HG03457 (cell line): Measurements from ENCODE around the gene MCEMP1.
"Not testable (repeated sequence)": the region's sequence is repeated elsewhere in the genome, so short reads cannot be mapped to it uniquely, and the experiment has no call there.

Experiments used
- ATAC-seq: cut with Tn5 transposase; IDR thresholded peaks from one replicate; pipeline ENCODE4 v1.9.1; 2021; ENCODE audit warnings: moderate number of reproducible peaks; ENCODE audit not compliant: unreplicated experiment

The MCEMP1 gene

DNA sequence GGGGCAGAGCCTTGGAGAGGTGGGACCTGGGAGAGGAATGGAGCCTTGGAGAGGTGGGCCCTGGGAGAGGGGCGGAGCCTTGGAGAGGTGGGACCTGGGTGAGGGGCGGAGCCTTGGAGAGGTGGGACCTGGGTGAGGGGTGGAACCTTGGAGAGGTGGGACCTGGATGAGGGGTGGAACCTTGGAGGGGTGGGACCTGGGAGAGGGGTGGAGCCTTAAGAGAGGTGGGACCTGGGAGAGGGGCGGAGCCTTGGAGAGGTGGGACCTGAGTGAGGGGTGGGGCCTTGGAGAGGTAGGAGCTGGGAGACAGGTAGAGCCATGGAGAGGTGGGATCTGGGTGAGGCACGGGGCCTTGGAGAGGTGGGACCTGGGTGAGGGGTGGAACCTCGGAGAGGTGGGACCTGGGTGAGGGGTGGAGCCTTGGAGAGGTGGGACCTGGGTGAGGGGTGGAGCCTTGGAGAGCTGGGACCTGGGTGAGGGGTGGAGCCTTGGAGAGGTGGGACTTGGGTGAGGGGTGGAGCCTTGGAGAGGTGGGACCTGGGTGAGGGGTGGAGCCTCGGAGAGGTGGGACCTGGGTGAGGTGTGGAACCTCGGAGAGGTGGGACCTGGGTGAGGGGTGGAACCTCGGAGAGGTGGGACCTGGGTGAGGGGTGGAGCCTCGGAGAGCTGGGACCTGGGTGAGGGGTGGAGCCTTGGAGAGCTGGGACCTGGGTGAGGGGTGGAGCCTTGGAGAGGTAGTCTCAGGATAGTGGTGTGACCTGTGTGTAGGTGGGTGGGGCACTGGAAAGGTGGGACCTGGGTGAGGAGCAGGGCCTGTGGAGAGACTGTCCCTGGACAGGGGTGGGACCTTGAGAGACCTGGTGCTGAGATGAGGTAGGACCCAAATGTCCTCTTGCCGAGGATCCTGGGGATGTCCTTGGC, 33.0 kb upstream of the MCEMP1 start:
- ATAC-seq: not testable (repeated sequence)

DNA sequence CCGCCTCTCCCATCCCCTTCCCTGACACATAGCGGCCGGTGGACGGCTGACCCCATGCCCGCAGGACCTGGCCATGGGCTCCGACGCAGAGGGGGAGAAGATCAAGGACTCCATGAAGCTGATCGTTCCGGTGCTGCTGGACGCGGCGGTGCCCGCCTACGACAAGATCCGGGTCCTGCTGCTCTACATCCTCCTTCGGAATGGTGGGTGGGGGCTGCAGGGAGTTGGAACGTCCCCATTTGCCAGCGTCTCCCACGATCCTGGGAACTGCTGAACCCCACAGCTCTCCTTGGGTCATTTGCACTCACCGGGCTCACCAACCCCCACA, 32.4 kb upstream of the MCEMP1 start:
- ATAC-seq: no peak

DNA sequence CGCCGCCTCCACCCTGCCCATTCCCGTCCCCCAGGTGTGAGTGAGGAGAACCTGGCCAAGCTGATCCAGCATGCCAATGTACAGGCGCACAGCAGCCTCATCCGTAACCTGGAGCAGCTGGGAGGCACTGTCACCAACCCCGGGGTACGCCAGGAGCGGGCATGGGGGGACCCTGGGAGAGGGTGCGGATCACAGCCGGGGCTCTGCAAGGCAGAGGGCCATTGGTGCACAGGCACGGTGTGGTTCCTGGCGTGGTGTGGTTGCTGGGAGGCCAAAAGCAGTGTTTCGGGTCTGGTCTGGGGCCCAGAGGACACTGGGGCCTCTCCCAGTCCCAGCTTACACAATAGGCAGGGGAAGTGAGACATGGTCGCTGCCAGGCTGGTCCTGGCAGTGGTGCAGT, 31.7 kb upstream of the MCEMP1 start:
- no peak for ATAC-seq

DNA sequence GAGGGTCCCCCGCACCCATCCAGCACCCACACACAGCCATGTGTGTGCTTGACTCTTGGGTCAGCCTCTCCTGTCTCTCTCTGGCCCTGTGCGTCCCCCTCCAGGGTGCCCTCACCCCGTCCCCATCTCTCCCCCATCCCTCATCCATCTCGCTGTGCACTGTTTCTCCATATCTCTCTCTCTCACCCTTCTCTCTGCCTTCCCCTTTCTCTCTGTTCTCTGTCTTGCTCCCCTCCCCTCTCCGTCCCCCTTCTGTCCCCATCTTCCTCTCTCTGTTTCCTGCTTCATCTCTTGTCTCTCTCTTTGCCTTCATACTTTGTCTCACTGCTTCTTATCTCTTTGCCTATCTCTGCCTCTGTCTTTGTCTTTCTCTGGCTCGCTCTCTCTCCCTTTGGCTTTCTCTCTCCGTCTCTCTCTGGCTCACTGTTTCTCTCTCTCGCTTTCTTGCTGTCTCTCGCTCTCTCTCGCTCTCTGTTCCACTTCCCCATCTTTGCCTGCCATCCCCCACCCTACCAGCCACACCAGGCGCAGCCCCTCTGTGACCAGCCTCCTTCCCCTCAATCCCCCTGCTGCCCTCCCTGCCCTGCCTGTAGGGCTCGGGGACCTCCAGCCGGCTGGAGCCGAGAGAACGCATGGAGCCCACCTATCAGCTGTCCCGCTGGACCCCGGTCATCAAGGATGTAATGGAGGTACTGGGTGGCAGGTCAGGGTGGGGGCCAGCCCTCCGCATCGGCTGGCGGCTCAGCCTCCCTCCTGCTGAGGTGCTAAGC, 31.0 kb upstream of the MCEMP1 start:
- ATAC-seq: no peak

DNA sequence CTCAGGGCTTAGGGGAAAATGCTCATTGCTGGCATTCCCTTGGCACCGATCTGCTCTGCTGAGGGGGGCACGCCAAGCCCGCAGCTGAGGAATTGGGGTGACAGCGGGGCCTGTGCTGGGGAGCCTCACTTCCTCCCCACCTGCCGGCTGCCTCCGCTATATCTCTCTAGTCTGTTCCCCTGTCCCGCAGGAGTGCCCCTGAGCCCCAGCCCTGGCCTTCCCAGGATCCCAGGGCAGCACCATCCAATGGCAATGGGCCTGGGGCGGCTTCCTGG, 30.5 kb upstream of the MCEMP1 start:
- no peak for ATAC-seq

DNA sequence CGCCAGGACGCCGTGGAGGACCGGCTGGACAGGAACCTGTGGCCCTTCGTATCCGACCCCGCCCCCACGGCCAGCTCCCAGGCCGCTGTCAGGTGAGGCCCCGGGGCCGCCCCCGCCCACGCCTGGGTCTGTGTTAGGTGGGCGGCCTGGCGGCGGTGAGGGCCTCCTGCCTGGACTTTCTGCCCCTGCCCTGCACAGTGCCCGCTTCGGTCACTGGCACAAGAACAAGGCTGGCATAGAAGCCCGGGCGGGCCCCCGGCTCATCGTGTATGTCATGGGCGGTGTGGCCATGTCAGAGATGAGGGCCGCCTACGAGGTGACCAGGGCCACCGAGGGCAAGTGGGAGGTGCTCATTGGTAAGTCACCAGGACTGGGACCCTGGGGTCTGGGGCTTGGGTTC, 29.7 kb upstream of the MCEMP1 start:
- ATAC-seq: no peak

DNA sequence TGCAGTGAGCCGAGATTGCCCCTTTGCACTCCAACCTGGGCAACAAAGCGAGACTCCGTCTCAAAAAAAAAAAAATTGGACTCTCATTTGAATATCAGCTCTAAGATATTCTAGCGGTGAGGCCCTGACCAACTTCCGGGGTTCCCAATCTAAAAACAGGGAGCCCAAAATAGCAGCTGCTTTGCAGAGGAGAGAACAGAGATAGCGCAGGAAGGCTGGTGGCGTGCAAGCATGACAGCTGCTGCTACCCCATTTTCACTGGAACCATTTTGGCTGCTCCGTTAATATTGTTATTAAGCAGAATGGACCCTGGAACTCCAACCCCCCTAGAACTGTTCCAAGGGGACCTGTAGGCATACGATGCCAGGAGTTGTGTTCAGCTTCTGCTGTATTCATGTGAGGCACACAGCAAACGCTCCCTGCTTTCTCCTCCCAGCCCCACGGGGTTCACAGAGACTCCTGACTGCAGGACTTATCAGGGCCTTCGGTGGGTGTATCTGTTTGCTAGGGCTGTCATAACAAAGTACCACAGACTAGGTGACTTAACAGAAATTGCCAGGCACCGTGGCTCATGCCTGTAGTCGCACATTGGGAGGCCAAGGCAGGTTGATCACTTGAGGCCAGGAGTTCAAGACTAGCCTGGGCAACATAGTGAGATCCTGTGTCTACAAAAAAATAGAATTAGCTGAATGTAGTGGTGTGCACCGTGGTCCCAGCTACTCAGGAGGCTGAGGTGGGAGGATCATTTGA, 28.4 kb upstream of the MCEMP1 start:
- no peak for ATAC-seq

DNA sequence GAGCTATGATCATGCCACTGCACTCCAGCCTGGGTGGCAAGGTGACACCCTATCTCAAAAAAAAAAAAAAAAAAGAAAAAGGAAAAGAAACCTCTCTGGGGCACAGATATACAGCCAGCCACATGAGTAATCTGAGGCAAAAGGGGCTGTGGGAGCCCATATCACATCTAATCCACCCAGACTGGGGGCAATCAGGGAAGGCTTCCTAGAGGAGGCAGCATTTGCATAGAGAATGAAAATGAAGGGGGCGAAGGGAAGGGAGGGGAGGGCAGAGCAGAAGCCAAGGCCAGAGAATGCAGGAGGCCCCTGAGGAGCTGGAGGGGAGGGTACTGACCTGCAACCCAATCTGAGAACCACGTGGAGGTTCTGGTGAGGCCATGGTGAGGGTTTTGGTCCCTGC, 26.7 kb upstream of the MCEMP1 start:
- no peak for ATAC-seq

DNA sequence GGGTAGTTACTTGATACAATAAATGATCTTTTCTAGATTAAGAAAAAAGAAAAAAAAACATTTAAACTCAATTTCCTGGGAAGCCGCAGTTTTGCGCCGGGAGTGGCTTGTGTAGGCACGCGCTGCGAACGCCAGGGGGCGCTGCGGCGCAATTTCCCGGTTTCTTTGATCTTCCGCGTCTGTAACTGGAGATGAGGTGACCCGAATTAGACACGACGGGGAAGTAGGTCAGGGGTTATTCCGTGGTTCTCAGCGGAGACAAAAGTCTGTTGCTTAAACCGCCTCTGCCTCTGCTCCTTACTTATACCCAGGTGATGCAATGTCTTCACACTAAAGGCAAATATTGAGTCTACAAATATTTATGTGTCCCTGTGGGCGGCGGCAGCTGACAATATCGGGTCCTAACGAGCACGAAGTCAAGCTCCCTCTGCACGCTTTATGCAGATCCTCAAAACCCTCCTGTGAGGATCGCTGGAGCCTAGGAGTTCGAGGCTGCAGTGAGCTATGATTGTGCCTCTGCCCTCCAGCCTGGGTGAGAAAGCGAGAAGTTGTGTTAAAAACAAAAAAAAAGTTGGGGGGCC, 24.7 kb upstream of the MCEMP1 start:
- no peak for ATAC-seq

DNA sequence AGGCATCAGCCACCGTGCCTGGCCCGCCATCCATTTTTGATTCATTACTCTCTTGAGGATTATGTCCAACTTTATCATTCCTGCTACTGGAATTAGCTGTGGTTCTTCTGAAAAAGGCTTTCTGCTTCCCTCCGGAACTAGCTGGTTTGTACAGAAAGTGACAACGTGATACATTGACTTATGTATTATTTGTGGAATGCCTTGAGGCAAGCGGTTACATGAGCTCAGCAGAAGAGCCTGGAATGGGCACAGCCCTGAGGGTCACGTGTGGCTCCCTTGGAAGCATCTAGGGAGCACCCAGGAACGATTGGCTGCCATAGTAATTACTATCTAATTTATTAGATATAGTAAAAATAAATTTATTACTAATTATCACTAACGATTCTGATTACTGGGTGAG, 22.5 kb upstream of the MCEMP1 start:
- ATAC-seq: no peak

DNA sequence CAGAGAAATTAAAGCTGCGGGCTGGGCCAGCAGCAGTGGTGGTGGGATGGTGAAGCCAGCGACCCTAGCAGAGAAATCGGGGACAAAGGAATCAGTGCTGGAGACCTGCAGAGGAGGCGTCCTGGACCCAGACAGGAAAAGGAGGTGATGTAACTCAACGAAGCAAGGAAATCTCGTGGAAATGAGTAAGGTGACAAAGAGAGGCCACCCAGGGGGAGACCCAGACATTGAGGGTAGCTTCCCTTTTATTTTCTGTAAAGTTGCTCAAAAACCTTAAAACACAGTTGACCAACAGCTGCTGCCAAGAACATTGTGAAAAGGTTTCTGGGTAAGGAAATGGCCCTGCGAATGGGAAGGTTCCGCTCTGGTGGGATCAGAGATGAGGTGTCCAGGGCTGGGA, 21.3 kb upstream of the MCEMP1 start:
- ATAC-seq: no peak

DNA sequence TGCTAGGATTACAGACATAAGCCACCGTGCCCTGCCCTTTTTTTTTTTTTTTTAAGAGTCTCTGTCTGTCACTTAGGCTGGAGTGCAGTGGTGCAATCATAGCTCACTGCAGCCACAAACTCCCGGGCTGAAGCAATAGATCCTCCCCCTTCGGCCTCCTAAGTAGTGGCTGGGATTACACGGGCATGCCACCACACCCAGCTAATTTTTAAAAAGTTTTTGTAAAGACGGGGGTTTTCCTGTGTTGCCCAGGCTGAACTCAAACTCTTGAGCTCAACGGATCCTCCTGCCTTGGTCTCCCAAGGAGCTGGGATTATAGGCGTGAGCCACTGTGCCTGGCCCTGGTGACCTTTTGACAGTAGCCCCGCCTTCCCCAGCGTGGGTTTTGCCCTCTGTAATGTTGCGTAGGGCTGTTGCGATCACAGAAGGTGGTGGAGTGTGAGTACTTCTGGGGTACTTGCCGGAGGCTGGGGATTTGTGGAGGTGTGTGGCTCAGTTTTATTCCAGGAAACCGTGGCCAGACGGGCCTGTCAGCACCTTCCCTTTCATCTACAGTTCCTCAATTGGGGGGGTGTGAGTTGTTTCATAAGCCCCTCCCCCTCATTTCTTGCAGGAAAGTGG, 19.6 kb upstream of the MCEMP1 start:
- no peak for ATAC-seq

DNA sequence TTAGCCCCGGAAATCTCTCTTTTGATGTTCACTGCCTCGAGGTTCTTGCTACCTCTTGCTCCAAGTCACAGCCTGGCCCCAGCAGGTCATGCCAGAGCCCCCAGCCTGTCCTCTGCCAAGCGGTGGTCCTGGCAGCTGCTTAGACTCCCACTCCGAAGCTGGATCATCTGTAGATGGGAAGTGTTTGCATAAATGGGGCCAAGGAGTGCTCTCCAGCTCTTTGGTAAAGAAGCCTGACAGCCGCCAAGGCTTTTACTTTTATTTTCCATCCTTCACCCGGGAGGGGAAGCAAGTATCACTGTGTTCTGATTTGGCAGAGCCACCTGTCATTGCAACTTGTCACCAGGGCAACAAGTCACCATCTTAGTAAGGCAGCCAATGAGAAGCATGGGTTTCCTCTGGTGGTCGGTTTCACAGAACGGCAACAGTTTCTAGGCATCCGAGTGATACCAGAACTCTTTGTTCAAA, 18.6 kb upstream of the MCEMP1 start:
- ATAC-seq: no peak

DNA sequence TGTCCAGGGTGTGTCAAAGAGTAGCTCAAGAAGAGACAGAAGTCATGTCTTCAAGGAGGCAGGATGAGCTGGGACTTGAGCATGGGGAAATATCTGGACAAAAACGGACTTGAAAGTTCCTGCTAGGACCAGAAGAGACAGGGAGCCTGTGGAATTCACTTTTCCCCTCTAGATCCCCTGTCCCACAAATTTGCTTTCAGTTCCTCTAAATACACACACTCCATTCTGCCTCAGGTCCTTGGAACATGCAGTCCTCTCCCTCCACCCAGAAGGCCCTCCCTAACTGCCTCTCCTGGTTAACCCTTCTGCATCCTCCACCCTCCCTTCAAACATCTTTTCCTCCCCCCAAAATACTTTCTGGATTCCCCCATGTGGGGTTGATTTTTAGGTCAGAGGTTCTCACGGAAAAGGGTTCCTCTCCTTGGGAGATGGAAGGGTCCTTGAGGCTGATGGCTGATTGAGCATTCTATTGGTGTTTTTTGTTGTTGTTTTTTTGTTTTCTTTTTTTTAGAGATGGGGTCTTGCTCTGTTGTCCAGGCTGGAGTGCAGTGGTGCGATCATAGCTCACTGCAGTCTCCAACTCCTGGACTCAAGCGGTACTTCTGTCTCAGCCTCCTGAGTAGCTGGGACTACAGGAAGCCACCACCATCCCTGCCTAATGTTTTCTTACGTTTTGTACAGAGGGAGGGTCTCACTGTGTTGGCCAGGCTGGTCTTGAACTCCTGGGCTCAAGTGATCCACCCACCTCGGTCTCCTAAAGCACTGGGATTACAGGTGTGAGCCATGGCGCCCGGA, 14.9 kb upstream of the MCEMP1 start:
- ATAC-seq: no peak

DNA sequence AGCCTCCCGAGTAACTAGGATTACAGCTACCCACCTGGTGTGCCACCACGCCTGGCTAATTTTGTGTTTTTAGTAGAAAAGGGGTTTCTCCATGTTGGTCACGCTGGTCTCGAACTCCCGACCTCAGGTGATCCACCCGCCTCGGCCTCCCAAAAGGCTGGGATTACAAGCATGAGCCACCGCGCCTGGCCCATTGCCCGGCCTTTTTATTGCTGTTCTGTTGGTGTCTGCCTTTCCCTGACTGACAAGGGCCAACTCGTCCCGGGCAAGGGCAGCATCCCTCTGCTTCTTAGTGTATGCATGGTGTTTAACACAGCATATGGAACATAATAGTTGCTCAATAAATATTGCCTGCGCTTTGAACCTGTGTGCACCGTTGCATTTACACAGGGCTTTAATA, 14.2 kb upstream of the MCEMP1 start:
- ATAC-seq: no peak

DNA sequence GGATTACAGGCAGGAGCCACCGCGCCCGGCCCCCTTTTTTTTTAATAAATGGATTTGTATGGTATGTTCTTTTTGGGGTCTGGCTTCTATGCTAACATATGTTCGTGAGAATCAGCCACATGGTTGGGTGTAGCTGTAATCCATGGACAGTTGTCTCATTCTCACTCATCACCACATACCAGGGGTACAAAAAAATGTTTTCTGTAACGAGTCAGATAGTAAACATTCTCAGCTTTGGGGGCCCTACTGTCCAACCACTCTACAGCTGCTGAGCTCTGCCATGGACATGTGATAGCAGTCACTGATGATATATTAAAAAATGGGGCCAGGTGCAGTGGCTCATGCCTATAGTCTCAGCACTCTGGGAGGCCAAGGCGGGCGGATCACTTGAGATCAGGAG, 13.2 kb upstream of the MCEMP1 start:
- ATAC-seq: no peak

DNA sequence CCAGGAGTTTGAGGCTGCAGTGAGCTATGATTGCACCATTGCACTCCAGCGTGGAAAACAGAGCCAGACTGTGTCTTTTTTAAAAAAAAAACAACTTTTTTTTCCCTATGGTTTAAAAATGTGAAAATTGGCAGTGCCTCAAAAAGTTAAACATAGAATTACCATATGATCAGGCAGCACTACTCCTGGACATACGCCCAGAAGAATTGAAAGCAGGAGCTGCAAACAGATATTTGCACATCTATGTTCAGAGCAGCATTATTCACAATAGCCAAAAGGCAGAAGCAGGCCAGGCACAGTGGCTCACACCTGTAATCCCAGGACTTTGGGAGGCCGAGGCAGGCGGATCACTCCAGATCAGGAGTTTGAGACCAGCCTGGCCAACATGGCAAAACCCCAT, 11.8 kb upstream of the MCEMP1 start:
- no peak for ATAC-seq

DNA sequence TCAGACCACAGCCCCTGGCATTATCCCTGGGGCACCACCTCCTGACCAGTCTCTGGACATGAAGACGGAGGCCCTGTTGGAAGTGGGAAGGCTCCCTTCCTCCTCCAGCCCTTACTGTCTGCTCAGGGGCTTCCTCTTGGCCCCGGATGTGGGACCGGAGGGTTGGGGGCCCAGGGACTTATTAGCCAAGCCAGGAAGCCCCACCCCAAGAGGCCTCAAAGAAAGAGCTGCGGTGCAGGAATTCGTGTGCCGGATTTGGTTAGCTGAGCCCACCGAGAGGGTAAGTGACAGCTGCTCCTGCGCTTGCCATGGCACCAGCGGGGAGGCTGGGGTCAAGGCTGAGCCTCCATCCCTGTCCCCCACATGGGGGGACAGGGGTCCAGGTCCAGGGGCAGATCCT, 8.0 kb upstream of the MCEMP1 start, which contains the start of gene RETN:
Gene RETN, plus strand, starts transcription at position 208 of the 400 bp plus-strand sequence. CDS start 278 bp downstream, outside the sequence.
- ATAC-seq: no peak

DNA sequence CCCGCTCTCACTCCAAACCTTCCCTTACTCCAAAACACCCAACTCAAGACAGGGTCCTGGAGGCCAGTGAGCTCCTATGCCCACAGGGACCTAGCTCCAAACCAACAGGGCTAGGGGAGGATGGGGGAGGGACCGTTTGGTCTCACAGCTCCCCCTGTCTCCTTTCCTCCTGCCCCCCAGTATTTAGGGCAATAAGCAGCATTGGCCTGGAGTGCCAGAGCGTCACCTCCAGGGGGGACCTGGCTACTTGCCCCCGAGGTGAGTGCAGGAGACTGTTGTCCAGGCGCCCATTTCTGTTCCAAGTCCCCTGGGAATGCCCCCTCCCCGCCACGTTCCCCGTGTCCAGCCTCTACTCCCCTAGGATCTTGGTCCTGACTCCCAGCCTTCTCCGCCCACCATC, 7.2 kb upstream of the MCEMP1 start:
- ATAC-seq: no peak

DNA sequence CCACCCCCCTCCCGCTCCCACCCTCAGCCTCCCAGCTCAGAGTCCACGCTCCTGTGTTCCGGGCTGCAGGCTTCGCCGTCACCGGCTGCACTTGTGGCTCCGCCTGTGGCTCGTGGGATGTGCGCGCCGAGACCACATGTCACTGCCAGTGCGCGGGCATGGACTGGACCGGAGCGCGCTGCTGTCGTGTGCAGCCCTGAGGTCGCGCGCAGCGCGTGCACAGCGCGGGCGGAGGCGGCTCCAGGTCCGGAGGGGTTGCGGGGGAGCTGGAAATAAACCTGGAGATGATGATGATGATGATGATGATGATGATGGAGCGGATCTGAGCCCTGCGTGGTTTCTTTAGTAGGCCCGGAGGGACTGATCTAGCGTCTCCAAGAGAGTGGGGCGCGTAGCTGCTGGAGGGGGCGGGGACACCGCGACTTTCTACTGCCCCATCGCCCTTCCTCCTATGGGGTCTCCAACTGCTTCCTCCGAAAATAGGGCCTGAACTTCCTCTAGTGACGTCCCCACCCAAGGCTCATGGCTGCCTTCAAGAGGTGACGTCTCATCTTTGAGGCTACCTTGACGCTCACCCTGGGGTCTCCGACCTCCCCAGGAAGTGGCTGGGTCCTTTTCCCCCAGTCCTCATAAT, 6.6 kb upstream of the MCEMP1 start:
- no peak for ATAC-seq
